Hepatocyte (in vitro differentiated cells): ENCODE data around the gene GPAT3. TPM values are rescaled to one million over a fixed set of nuclear protein-coding genes. Genes with fewer than 3 reads are reported as not detected.

Source experiments
- DNase-seq: peaks from one replicate; pipeline ENCODE4 v3.0.0-alpha.2; 2016; ENCODE audit warnings: low spot score
- H2AFZ ChIP-seq: fragments of 200-600 bp; sonication (generic); 2 replicates; pipeline ENCODE4 v1.6.0; 2016; ENCODE audit warnings: antibody characterized with exemption, mild to moderate bottlenecking
- H3K27ac ChIP-seq: fragments of 200-600 bp; sonication (generic); 2 replicates; pipeline ENCODE4 v1.5.1; 2016; ENCODE audit warnings: mild to moderate bottlenecking
- H3K27me3 ChIP-seq: fragments of 200-600 bp; sonication (generic); 2 replicates; pipeline ENCODE4 v1.6.1; 2016
- H3K36me3 ChIP-seq: fragments of 200-600 bp; sonication (generic); replicated peaks from 2 replicates; pipeline ENCODE4 v1.5.1; 2016; ENCODE audit warnings: low read depth; ENCODE audit not compliant: insufficient read depth
- H3K4me1 ChIP-seq: fragments of 200-600 bp; sonication (generic); 2 replicates; pipeline ENCODE4 v1.5.1; 2016; ENCODE audit warnings: mild to moderate bottlenecking, moderate library complexity; ENCODE audit not compliant: insufficient read depth
- H3K4me2 ChIP-seq: fragments of 200-600 bp; sonication (generic); 2 replicates; pipeline ENCODE4 v1.6.0; 2016
- H3K4me3 ChIP-seq: fragments of 200-600 bp; sonication (generic); 2 replicates; pipeline ENCODE4 v1.5.1; 2016; ENCODE audit warnings: mild to moderate bottlenecking
- H3K79me2 ChIP-seq: fragments of 200-600 bp; sonication (generic); 2 replicates; pipeline ENCODE4 v1.6.0; 2017; ENCODE audit warnings: mild to moderate bottlenecking
- H3K9me2 ChIP-seq: fragments of 200-600 bp; sonication (generic); replicated peaks from 2 replicates; pipeline ENCODE4 v1.6.0; 2017; ENCODE audit warnings: mild to moderate bottlenecking; ENCODE audit not compliant: insufficient read depth
- H3K9me3 ChIP-seq: fragments of 200-600 bp; sonication (generic); 2 replicates; pipeline ENCODE4 v1.5.1; 2016; ENCODE audit warnings: low read depth, mild to moderate bottlenecking
- H4K20me1 ChIP-seq: fragments of 200-600 bp; sonication (generic); 2 replicates; pipeline ENCODE4 v1.6.0; 2016; ENCODE audit warnings: mild to moderate bottlenecking; ENCODE audit not compliant: insufficient read depth, poor library complexity, severe bottlenecking
- CTCF ChIP-seq: fragments of 200-600 bp; sonication (generic); IDR thresholded peaks from 2 replicates; pipeline ENCODE4 v1.5.1; 2016; ENCODE audit warnings: antibody characterized with exemption, mild to moderate bottlenecking; ENCODE audit not compliant: poor library complexity
- EZH2 ChIP-seq: fragments of 200-600 bp; sonication (generic); IDR thresholded peaks from 2 replicates; pipeline ENCODE4 v1.6.1; 2016; ENCODE audit warnings: antibody characterized with exemption, mild to moderate bottlenecking, borderline replicate concordance
- EZH2phosphoT487 ChIP-seq: fragments of 200-600 bp; sonication (generic); IDR thresholded peaks from one replicate; pipeline ENCODE4 v1.6.1; 2018; ENCODE audit warnings: antibody characterized with exemption, mild to moderate bottlenecking, low read depth, moderate library complexity; ENCODE audit not compliant: unreplicated experiment, severe bottlenecking
- WGBS: methylation state at CpG from one replicate; pipeline ENCODE4 v1.1.6; 2016; ENCODE audit warnings: low lambda C conversion rate; ENCODE audit errors: missing lambda C conversion rate; 5-methylcytosine and 5-hydroxymethylcytosine counted together
- polyA plus RNA-seq: library from polyadenylated mRNA; unstranded; fragments of >200 nt; fragmentation: Nextera tagmentation; extraction: Ambion mirVana; gene quantifications from 2 replicates; pipeline ENCODE4 v1.2.1, GENCODE V29; 2016
- total RNA-seq: library from RNA; depleted of rRNA; stranded (reverse); fragments of >200 nt; gene quantifications from 2 replicates; pipeline ENCODE4 v1.2.3, GENCODE V29; 2014

GPAT3 gene
- total and polyA plus RNA-seq, 2 experiments from 2014 or later, result 3.3 to 4.4 TPM

GRCh38 chr4:83558059-83558653 lies 22.2 kb downstream of the GPAT3 start:
- DNase-seq, result no peak
- Histone ChIP-seq H3K27me3 (no peaks in the 10 kb centered on the region), H3K9me3 (no peaks in the 10 kb centered on the region), H3K36me3 (no peaks in the 10 kb centered on the region), H3K79me2 (no peaks in the 10 kb centered on the region), H2AFZ (no peak overlapping the region), H3K9me2 (no peaks in the 10 kb centered on the region), H3K4me3 (no peak overlapping the region), H3K4me1 (peaks cover 4% of the 10 kb centered on the region), H3K27ac (no peak overlapping the region), H3K4me2 (no peak overlapping the region), H4K20me1 (no peaks in the 10 kb centered on the region)
- WGBS, result 91% methylated on average over 5 of the region's 5 CpGs
- TF ChIP-seq EZH2phosphoT487 (no peak), EZH2 (no peak), CTCF (no peak)

DNA sequence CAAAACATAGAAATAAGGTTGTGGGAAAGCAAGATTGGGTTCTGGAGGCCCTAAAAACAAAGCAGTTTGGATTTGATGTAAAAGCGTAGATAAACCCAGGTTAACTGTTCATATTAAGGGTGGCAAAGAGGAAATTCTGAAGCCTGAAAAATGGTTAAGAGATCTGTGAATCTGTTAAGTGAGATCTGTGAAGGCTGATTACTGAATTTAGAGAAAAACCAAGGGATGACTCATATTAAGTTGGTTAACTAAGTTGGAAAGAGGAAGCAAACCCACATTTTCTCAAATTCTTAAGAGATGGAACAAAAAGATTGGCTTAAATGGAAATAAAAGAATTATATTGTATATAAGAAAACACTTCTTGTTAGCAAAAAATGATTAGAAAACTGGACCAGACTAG lies 22.8 kb downstream of the GPAT3 start:
- no peak overlapping the region for H3K4me2 ChIP-seq
- H3K4me1 ChIP-seq, result peaks cover 4% of the 10 kb centered on the region
- TF ChIP-seq EZH2 (no peak), CTCF (no peak), EZH2phosphoT487 (no peak)
- no peaks in the 10 kb centered on the region for H3K27me3 ChIP-seq
- H3K9me3 ChIP-seq, result no peaks in the 10 kb centered on the region
- no peak for DNase-seq
- WGBS, result 54% methylated on average over 1 of the region's 1 CpG
- H3K9me2 ChIP-seq, result no peaks in the 10 kb centered on the region
- H3K79me2 ChIP-seq, result no peaks in the 10 kb centered on the region
- no peaks in the 10 kb centered on the region for H4K20me1 ChIP-seq
- no peak overlapping the region for H3K27ac ChIP-seq
- H3K4me3 ChIP-seq, result no peak overlapping the region
- H3K36me3 ChIP-seq, result no peaks in the 10 kb centered on the region
- no peak overlapping the region for H2AFZ ChIP-seq

DNA sequence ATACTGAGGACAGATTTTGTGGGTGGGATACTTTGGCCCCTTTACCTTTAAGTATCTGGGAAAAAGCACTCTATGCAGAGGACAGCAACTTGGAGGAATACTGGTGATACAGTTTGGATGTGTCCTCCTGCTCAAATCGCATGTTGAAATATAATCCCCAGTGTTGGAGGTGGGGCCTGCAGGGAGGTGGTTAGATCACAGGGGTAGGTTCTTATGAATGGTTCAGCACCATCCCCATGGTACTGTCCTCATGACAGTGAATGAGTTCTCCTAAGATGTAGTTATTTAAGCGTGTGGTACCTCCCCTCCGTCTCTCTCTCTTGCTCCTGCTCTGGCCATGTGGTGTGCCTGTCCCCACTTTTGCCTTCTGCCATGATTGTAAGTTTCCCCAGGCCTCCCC lies 24.6 kb downstream of the GPAT3 start:
- Histone ChIP-seq H3K9me2 (no peaks in the 10 kb centered on the region), H3K9me3 (no peaks in the 10 kb centered on the region), H3K36me3 (no peaks in the 10 kb centered on the region), H3K4me1 (peaks cover 4% of the 10 kb centered on the region), H3K27me3 (no peaks in the 10 kb centered on the region), H3K27ac (no peak overlapping the region), H3K79me2 (no peaks in the 10 kb centered on the region), H2AFZ (no peak overlapping the region), H3K4me2 (no peak overlapping the region), H4K20me1 (no peaks in the 10 kb centered on the region), H3K4me3 (no peak overlapping the region)
- no peak for TF ChIP-seq EZH2phosphoT487
- DNase-seq, result no peak
- WGBS, result 85% methylated on average over 3 of the region's 3 CpGs

- no peak overlapping the region for H3K4me3 ChIP-seq
- no peaks in the 10 kb centered on the region for H3K36me3 ChIP-seq
- 71% methylated on average over 2 of the region's 2 CpGs for WGBS
- H3K9me3 ChIP-seq, result no peaks in the 10 kb centered on the region
- no peak for TF ChIP-seq EZH2
- TF ChIP-seq CTCF, result no peak
- TF ChIP-seq EZH2phosphoT487, result no peak
- no peaks in the 10 kb centered on the region for H3K9me2 ChIP-seq
- H3K27me3 ChIP-seq, result no peaks in the 10 kb centered on the region
- H4K20me1 ChIP-seq, result no peaks in the 10 kb centered on the region
- H3K4me1 ChIP-seq, result peaks cover 4% of the 10 kb centered on the region
- H2AFZ ChIP-seq, result no peak overlapping the region
- H3K27ac ChIP-seq, result no peak overlapping the region
- no peak for DNase-seq
- H3K4me2 ChIP-seq, result no peak overlapping the region
- no peaks in the 10 kb centered on the region for H3K79me2 ChIP-seq
Measured at GRCh38 chr4:83561381-83561780, 25.5 kb downstream of the GPAT3 start.
